Coronary artery (tissue), 2 donors: ENCODE data around the gene PYCARD.

Experiments
- DNase-seq: peaks from one replicate; pipeline ENCODE4 v3.0.0-alpha.2; 2017; ENCODE audit warnings: low spot score
- H3K27ac ChIP-seq, 2 donors: fragments of 200-600 bp; sonication (generic); one replicate each; pipeline ENCODE4 v1.5.1; 2016 to 2019
- H3K4me3 ChIP-seq: fragments of 200-600 bp; sonication (generic); 2 replicates; pipeline ENCODE4 v1.5.1; 2016; ENCODE audit warnings: mild to moderate bottlenecking, moderate library complexity
- TF ChIP-seq, protein P1 (sequence below): fragments of 200-600 bp; sonication (generic); IDR thresholded peaks from one replicate; pipeline ENCODE4 v1.5.1; 2019; ENCODE audit warnings: antibody characterized with exemption

Gene PYCARD

DNA sequence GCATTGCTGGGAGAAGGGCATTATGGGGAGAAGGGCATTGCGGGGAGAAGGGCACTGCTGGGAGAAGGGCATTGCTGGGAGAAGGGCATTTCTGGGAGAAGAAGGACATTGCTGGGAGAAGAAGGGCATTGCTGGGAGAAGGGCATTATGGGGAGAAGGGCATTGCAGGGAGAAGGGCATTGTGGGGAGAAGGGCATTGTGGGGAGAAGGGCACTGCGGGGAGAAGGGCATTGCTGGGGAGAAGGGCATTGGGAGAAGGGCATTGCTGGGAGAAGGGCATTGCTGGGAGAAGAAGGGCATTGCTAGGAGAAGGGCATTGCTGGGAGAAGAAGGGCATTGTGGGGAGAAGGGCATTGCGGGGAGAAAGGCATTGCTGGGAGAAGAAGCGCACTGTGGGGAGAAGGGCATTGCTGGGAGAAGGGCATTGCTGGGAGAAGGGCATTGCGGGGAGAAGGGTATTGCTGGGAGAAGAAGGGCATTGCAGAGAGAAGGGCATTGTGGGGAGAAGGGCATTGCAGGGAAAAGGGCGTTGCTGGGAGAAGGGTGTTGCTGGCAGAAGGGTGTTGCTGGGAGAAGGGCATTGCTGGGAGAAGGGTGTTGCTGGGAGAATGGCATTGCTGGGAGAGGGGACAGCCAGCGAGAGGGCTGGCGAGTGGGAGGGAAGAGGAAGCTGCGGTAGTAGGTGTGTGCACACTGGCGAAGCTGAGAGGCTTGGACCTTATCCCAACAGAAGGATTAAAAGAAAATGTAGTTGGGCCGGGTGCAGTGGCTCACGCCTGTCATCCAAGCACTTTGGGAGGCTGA lies 19.0 kb upstream of the PYCARD start:
- TF ChIP-seq, protein P1, sequence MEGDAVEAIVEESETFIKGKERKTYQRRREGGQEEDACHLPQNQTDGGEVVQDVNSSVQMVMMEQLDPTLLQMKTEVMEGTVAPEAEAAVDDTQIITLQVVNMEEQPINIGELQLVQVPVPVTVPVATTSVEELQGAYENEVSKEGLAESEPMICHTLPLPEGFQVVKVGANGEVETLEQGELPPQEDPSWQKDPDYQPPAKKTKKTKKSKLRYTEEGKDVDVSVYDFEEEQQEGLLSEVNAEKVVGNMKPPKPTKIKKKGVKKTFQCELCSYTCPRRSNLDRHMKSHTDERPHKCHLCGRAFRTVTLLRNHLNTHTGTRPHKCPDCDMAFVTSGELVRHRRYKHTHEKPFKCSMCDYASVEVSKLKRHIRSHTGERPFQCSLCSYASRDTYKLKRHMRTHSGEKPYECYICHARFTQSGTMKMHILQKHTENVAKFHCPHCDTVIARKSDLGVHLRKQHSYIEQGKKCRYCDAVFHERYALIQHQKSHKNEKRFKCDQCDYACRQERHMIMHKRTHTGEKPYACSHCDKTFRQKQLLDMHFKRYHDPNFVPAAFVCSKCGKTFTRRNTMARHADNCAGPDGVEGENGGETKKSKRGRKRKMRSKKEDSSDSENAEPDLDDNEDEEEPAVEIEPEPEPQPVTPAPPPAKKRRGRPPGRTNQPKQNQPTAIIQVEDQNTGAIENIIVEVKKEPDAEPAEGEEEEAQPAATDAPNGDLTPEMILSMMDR: no peak
- no peak for DNase-seq
- no peak overlapping the region for H3K4me3 ChIP-seq
- no peak overlapping the region for H3K27ac ChIP-seq

DNA sequence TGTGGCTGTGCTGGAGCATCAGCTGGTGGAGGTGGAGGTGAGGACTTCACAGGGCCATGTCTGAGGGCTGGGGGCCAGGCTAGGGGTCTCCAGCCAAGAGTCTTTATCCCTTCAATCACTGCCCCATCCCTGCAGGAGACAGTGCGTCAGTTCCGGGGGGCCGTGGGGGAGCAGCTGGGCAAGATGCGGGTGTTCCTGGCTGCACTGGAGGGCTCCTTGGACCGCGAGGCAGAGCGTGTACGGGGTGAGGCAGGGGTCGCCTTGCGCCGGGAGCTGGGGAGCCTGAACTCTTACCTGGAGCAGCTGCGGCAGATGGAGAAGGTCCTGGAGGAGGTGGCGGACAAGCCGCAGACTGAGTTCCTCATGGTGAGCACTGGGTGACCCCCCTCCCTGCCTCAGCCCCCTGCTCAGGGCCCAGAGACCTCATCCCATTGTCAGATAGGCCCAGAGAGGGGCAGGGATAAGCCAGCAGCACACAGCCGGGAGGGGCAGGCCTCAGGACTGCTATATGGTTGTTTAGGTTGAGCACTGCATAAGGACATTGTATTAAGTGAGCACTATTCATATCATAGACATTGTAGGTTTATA lies 16.7 kb upstream of the PYCARD start:
- H3K4me3 ChIP-seq: no peak overlapping the region
- no peak overlapping the region for H3K27ac ChIP-seq

DNA sequence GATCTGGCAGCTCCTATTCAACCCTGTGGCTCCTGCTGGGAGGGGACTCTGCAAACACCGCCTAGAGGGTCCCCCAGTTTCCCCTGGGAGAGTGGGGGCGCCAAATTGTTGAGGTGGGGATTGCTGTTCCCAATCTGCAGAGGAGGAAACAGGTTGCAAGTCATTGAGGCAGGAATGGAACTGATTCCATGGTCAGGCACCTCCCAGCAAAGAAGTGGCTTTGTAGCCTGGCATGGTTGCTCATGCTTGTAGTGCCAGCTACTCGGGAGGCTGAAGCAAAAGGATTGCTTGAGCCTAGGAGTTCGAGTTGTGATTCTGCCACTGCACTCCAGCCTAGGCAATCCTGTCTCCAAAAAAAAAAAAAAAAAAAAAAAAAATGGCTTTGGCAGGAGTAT lies 14.6 kb upstream of the PYCARD start:
- Histone ChIP-seq H3K27ac (no peak overlapping the region), H3K4me3 (peak overlapping the region; percentile 70)
- TF ChIP-seq, protein P1: no peak
- no peak for DNase-seq

More for the DNA sequence above, 16.7 kb upstream of the PYCARD start:
- TF ChIP-seq, protein P1: no peak
- DNase-seq: no peak

DNA sequence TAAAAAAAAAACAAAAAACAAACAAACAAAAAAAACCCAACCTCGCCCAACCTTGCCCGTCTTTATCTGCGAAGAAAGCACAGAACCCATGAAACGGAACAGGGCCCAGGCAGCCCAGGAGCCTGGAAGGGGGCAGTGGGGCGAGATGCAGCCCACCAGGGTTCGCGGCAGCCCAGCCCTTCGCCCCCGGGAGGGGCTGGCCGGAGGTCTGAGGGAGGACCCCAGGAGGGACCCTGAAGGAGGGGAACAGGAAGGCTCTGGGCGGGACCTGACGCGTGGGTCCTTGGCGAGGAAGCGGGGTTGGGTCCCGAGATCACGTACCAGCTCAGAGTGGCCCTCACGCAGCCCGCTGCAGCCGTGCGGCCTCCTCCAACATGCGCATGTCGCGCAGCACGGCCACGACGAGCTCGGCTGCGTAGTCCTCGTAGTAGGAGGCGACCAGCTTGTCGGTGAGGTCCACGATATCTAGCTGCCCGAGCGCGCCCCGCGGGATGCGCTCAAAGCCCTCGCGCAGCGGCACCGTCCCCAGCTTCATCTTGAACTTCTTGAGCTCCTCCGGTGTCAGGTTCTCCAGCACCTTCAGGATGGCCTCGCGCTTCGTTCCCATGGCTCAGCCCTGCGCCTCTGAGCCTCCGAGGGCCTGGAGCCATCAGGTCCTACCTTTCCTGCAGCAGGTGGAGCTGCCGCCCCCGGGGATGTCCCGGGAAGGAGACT lies 14.0 kb upstream of the PYCARD start, which contains the start of gene PYDC1:
Gene PYDC1 (minus strand): TSS at position 714 of the 714 bp plus-strand sequence. CDS start 107 bp downstream, at position 607.
- Histone ChIP-seq H3K4me3 (peak within 1 kb of the TSS; percentile 70), H3K27ac (no peak within 1 kb of the TSS)
- DNase-seq: no peak
- TF ChIP-seq, protein P1: no peak

DNA sequence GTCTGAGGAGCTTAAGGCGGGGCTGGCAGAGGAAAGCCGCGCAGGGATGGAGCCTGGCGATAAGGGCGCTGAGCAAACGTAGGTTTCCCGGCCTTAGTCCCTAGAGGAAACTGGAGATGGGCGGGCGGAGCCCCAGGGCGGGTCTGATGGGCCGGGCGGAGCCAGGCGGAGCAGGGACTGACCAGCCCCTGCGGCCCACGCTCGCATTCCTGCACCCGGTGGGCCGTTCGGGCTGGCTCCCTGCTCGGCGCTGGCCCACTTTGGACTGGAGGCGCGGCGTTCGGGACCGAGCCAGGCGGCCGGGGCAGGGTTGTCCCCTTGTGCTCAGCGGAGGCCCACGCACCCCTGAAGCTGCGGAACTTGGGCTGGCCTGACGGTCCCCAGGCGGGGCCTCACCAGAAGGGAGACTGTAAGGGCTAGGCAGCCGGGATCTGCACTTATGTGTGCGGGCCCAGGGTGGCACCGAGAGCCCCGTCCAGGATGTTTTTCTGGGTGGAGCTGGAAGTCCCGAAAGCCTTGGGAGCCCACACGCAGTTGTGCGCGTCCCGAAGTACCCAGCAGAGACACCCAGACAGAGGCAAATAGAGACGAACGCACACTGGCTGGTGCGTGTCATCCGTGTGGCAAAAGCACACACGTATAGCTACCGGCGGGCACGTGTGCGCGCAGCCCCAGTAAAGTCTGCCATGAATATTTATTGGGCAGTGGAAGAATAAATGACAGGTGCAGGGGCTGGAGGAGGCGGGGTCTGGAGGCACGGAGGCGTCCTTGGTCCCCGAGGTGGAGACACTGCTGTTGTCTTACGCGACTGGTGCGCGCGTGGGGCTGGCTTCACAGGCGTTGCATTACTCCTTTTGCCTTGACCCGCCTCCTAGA lies 13.0 kb upstream of the PYCARD start:
- TF ChIP-seq, protein P1: no peak
- H3K4me3 ChIP-seq: peak overlapping the region; percentile 70
- H3K27ac ChIP-seq: no peak overlapping the region
- DNase-seq: no peak

DNA sequence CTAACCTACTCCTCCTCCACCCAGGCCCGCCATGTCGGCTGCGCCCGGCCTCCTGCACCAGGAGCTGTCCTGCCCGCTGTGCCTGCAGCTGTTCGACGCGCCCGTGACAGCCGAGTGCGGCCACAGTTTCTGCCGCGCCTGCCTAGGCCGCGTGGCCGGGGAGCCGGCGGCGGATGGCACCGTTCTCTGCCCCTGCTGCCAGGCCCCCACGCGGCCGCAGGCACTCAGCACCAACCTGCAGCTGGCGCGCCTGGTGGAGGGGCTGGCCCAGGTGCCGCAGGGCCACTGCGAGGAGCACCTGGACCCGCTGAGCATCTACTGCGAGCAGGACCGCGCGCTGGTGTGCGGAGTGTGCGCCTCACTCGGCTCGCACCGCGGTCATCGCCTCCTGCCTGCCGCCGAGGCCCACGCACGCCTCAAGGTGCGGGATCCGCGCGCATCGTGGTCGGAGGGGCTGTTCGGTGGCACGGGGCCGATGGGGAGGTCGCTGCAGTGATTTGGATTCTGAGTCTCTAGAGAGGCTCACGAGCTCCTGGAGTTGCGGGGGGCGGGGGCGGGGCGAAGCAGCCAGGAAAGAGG lies 12.2 kb upstream of the PYCARD start:
- no peak overlapping the region for H3K27ac ChIP-seq
- peak overlapping the region; percentile 70 for H3K4me3 ChIP-seq
- DNase-seq: no peak
- TF ChIP-seq, protein P1: no peak
